ENCODE results near the gene ADARB1.

The ADARB1 gene

GRCh38 chr21:45073301-45074047 is 906 bp upstream of the ADARB1 start:
- H3K4me3 ChIP-seq (ENCODE audit: low read depth, low read length): peak overlapping the region; percentile 21

- peak overlapping the region; percentile 70 for H3K4me3 ChIP-seq (ENCODE audit: low read depth, low read length)
Observed at GRCh38 chr21:45074818-45075595, 627 bp downstream of the ADARB1 start.

- H3K4me3 ChIP-seq (ENCODE audit: low read depth, low read length): peak overlapping the region; percentile 70
Observed at GRCh38 chr21:45075596-45076244, 1.3 kb downstream of the ADARB1 start.

GRCh38 chr21:45076245-45076711 is 1.9 kb downstream of the ADARB1 start:
- no peak overlapping the region for H3K4me3 ChIP-seq (ENCODE audit: low read depth, low read length)

- no peak overlapping the region for H3K4me3 ChIP-seq (ENCODE audit: low read depth, low read length)
Observed at GRCh38 chr21:45078371-45078770, 4.0 kb downstream of the ADARB1 start.

- H3K4me3 ChIP-seq (ENCODE audit: low read depth, low read length): no peak overlapping the region
Observed at GRCh38 chr21:45078877-45079281, 4.5 kb downstream of the ADARB1 start.

GRCh38 chr21:45079351-45079750 is 5.0 kb downstream of the ADARB1 start:
- H3K4me3 ChIP-seq (ENCODE audit: low read depth, low read length): no peak overlapping the region

GRCh38 chr21:45080232-45080631 is 5.9 kb downstream of the ADARB1 start:
- no peak overlapping the region for H3K4me3 ChIP-seq (ENCODE audit: low read depth, low read length)

GRCh38 chr21:45080639-45081414 is 6.4 kb downstream of the ADARB1 start:
- H3K4me3 ChIP-seq (ENCODE audit: low read depth, low read length): no peak overlapping the region

- no peak overlapping the region for H3K4me3 ChIP-seq (ENCODE audit: low read depth, low read length)
Observed at GRCh38 chr21:45081636-45082035, 7.3 kb downstream of the ADARB1 start.

GRCh38 chr21:45082736-45083135 is 8.4 kb downstream of the ADARB1 start:
- H3K4me3 ChIP-seq (ENCODE audit: low read depth, low read length): no peak overlapping the region

- no peak overlapping the region for H3K4me3 ChIP-seq (ENCODE audit: low read depth, low read length)
Observed at GRCh38 chr21:45084121-45084520, 9.7 kb downstream of the ADARB1 start.

GRCh38 chr21:45084881-45085536 is 10.6 kb downstream of the ADARB1 start:
- no peak overlapping the region for H3K4me3 ChIP-seq (ENCODE audit: low read depth, low read length)

- no peak overlapping the region for H3K4me3 ChIP-seq (ENCODE audit: low read depth, low read length)
Observed at GRCh38 chr21:45085700-45086099, 11.3 kb downstream of the ADARB1 start.

GRCh38 chr21:45086337-45086958 is 12.1 kb downstream of the ADARB1 start:
- no peak overlapping the region for H3K4me3 ChIP-seq (ENCODE audit: low read depth, low read length)

- H3K4me3 ChIP-seq (ENCODE audit: low read depth, low read length): no peak overlapping the region
Observed at GRCh38 chr21:45087022-45087823, 12.8 kb downstream of the ADARB1 start.

- no peak overlapping the region for H3K4me3 ChIP-seq (ENCODE audit: low read depth, low read length)
Observed at GRCh38 chr21:45088116-45088515, 13.7 kb downstream of the ADARB1 start.

- H3K4me3 ChIP-seq (ENCODE audit: low read depth, low read length): no peak overlapping the region
Observed at GRCh38 chr21:45088729-45089128, 14.3 kb downstream of the ADARB1 start.

- H3K4me3 ChIP-seq (ENCODE audit: low read depth, low read length): no peak overlapping the region
Observed at GRCh38 chr21:45089964-45090363, 15.6 kb downstream of the ADARB1 start.
